Measurements from ENCODE around the gene CHN1. TPM values are rescaled to one million over a fixed set of nuclear protein-coding genes. Genes with fewer than 3 reads are reported as not detected.

The CHN1 gene
- total RNA-seq, 1 donor from 2014 or later = 16.8 TPM

GRCh38 chr2:174840436-174840835 lies 164.7 kb downstream of the CHN1 start:
- no peaks in the 10 kb centered on the region for H3K27me3 ChIP-seq (ENCODE audit: low read depth)
- H3K9me3 ChIP-seq = no peaks in the 10 kb centered on the region
- ATAC-seq = no peak
- no peak overlapping the region for H3K27ac ChIP-seq
- no peak for DNase-seq
- no peak for TF ChIP-seq CTCF (IDR thresholded peaks at IDR 0.05)
- H3K36me3 ChIP-seq = no peaks in the 10 kb centered on the region
- no peaks in the 10 kb centered on the region for H3K4me1 ChIP-seq
- intact Hi-C loops (cut with DNase I) = no loop called here
- H3K4me3 ChIP-seq = no peak overlapping the region

GRCh38 chr2:174839662-174840061 lies 165.5 kb downstream of the CHN1 start:
- ATAC-seq (no peak), DNase-seq (no peak)
- H3K4me3 ChIP-seq = no peak overlapping the region
- intact Hi-C loops (cut with DNase I) = no loop called here
- no peaks in the 10 kb centered on the region for H3K9me3 ChIP-seq
- TF ChIP-seq CTCF (IDR thresholded peaks at IDR 0.05) = no peak
- H3K27me3 ChIP-seq (ENCODE audit: low read depth) = no peaks in the 10 kb centered on the region
- H3K36me3 ChIP-seq = no peaks in the 10 kb centered on the region
- H3K4me1 ChIP-seq = no peaks in the 10 kb centered on the region
- H3K27ac ChIP-seq = no peak overlapping the region

- Histone ChIP-seq H3K4me1 (no peaks in the 10 kb centered on the region), H3K9me3 (no peaks in the 10 kb centered on the region), H3K27ac (no peak overlapping the region), H3K4me3 (no peak overlapping the region), H3K36me3 (no peaks in the 10 kb centered on the region), H3K27me3 (ENCODE audit: low read depth) (no peaks in the 10 kb centered on the region)
- intact Hi-C loops (cut with DNase I) = no loop called here
- ATAC-seq (no peak), DNase-seq (no peak)
- TF ChIP-seq CTCF (IDR thresholded peaks at IDR 0.05) = no peak
These were observed 168.2 kb downstream of the CHN1 start for GRCh38 chr2:174836995-174837390.

GRCh38 chr2:174836377-174836994 lies 168.7 kb downstream of the CHN1 start:
- no peak for ATAC-seq
- DNase-seq = no peak
- H3K4me3 ChIP-seq = no peak overlapping the region
- intact Hi-C loops (cut with DNase I) = no loop called here
- no peaks in the 10 kb centered on the region for H3K27me3 ChIP-seq (ENCODE audit: low read depth)
- H3K27ac ChIP-seq = no peak overlapping the region
- no peak for TF ChIP-seq CTCF (IDR thresholded peaks at IDR 0.05)
- no peaks in the 10 kb centered on the region for H3K36me3 ChIP-seq
- no peaks in the 10 kb centered on the region for H3K4me1 ChIP-seq
- no peaks in the 10 kb centered on the region for H3K9me3 ChIP-seq

GRCh38 chr2:174835797-174836255 lies 169.4 kb downstream of the CHN1 start:
- no peak for ATAC-seq
- Histone ChIP-seq H3K4me1 (no peaks in the 10 kb centered on the region), H3K4me3 (no peak overlapping the region), H3K27me3 (ENCODE audit: low read depth) (no peaks in the 10 kb centered on the region), H3K27ac (no peak overlapping the region), H3K36me3 (no peaks in the 10 kb centered on the region), H3K9me3 (no peaks in the 10 kb centered on the region)
- TF ChIP-seq CTCF (IDR thresholded peaks at IDR 0.05) = no peak
- DNase-seq = no peak
- intact Hi-C loops (cut with DNase I) = no loop called here
